GM12878 (cell line): ENCODE measurements around the gene P4HA3. TPM values are rescaled to one million over a fixed set of nuclear protein-coding genes. Genes with fewer than 3 reads are reported as not detected.

Source experiments
- ATAC-seq: fragments of 200-7000 bp; cut with Tn5 transposase; 3 replicates; pipeline ENCODE4 v1.9.1; 2020; ENCODE audit warnings: mild to moderate bottlenecking, moderate library complexity
- BruUV-seq: library from RNA; stranded (reverse); fragments of 400-500 nt; replicated peaks from 2 replicates; lab custom pipeline; 2021; lab: Mats Ljungman, UMichigan
- CTCF ChIA-PET: fragments of 300-600 bp; sonication (Branson Sonifier 250); formaldehyde crosslinking; extraction: SDS; loops from one replicate; lab custom pipeline; 2021; ENCODE audit warnings: inconsistent platforms; lab: Yijun Ruan, JAX
- POLR2A ChIA-PET: fragments of 350-600 bp; formaldehyde crosslinking; extraction: SDS; loops from one replicate; lab custom pipeline; 2021; ENCODE audit warnings: inconsistent platforms; lab: Charles Lee
- RAD21 ChIA-PET: fragments of 300-600 bp; sonication (Branson Sonifier 250); formaldehyde crosslinking; loops from one replicate; lab custom pipeline; 2023; ENCODE audit warnings: antibody characterized with exemption; ENCODE audit not compliant: unreplicated experiment; lab: Charles Lee
- SMC1A ChIA-PET: fragments of 300-600 bp; sonication (Branson Sonifier 250); formaldehyde crosslinking; loops from one replicate; lab custom pipeline; 2023; ENCODE audit not compliant: unreplicated experiment, uncharacterized antibody; lab: Charles Lee
- DNase-seq: peaks from one replicate; pipeline ENCODE4 v3.0.0-alpha.2; 2011; ENCODE audit warnings: low read depth, low spot score
- FAIRE-seq: peaks from 3 replicates; lab custom pipeline; 2011; peaks lifted over from hg19 to GRCh38; lab: Jason Lieb, UNC
- H2AFZ ChIP-seq: 2 replicates; pipeline ENCODE4 v1.6.0; 2011; ENCODE audit warnings: low read depth, low read length, control low read depth; ENCODE audit not compliant: control insufficient read depth
- H3K27ac ChIP-seq: 2 replicates; pipeline ENCODE4 v1.5.1; 2011; ENCODE audit warnings: control low read depth; ENCODE audit not compliant: control insufficient read depth, insufficient read depth
- H3K27me3 ChIP-seq, 2 experiments: replicated peaks in 1 of 2; 2 replicates each; pipeline versions ENCODE4 v1.6.0 to v1.6.1; 2011; ENCODE audit warnings: low read length in 1 of 2; ENCODE audit not compliant: control insufficient read depth in 2 of 2, insufficient read depth in 2 of 2
- H3K36me3 ChIP-seq, 2 experiments: 2 replicates each; pipeline ENCODE4 v1.5.1; 2011; ENCODE audit warnings: low read length in 1 of 2; ENCODE audit not compliant: control insufficient read depth in 2 of 2, insufficient read depth in 2 of 2
- H3K4me1 ChIP-seq: 2 replicates; pipeline ENCODE4 v1.6.1; 2011; ENCODE audit warnings: mild to moderate bottlenecking, low read length, moderate library complexity, mixed read lengths; ENCODE audit not compliant: control insufficient read depth, insufficient read depth
- H3K4me2 ChIP-seq: 2 replicates; pipeline ENCODE4 v1.6.0; 2011; ENCODE audit warnings: control low read depth; ENCODE audit not compliant: control insufficient read depth, insufficient read depth
- H3K4me3 ChIP-seq: fragments of 200-600 bp; sonication (generic); 2 replicates; pipeline ENCODE4 v1.5.1; 2016
- H3K79me2 ChIP-seq: 2 replicates; pipeline ENCODE4 v1.6.0; 2011; ENCODE audit warnings: low read length; ENCODE audit not compliant: control insufficient read depth, insufficient read depth
- H3K9ac ChIP-seq: 2 replicates; pipeline ENCODE4 v1.8.0; 2011; ENCODE audit warnings: low read length, control low read depth, mixed read lengths; ENCODE audit not compliant: control insufficient read depth, insufficient read depth
- H3K9me3 ChIP-seq: replicated peaks from 3 replicates; pipeline ENCODE4 v1.5.1; 2011; ENCODE audit warnings: mild to moderate bottlenecking, low read length; ENCODE audit not compliant: control insufficient read depth, insufficient read depth
- H4K20me1 ChIP-seq: 2 replicates; pipeline ENCODE4 v1.6.0; 2011; ENCODE audit not compliant: control insufficient read depth, insufficient read depth
- BCL11A ChIP-seq: IDR thresholded peaks from 2 replicates; pipeline ENCODE4 v1.6.1; 2011; ENCODE audit warnings: low read depth, low read length
- MEF2A ChIP-seq: IDR thresholded peaks from 2 replicates; pipeline ENCODE4 v1.6.1; 2011; ENCODE audit warnings: low read depth, mild to moderate bottlenecking, low read length, moderate library complexity; ENCODE audit not compliant: insufficient read depth
- MEF2B ChIP-seq: fragments of 450-650 bp; IDR thresholded peaks from 2 replicates; pipeline ENCODE4 v1.6.1; 2018; ENCODE audit warnings: mild to moderate bottlenecking, moderate library complexity; ENCODE audit not compliant: partially characterized antibody, poor library complexity, severe bottlenecking
- MLLT1 ChIP-seq: fragments of 450-650 bp; IDR thresholded peaks from 2 replicates; pipeline ENCODE4 v1.6.1; 2016; ENCODE audit warnings: mild to moderate bottlenecking
- POLR2AphosphoS2 ChIP-seq: IDR thresholded peaks from 2 replicates; pipeline ENCODE4 v1.6.1; 2011; ENCODE audit warnings: low read depth, mild to moderate bottlenecking, low read length, improper control_type of control experiment, moderate library complexity
- RAD21 ChIP-seq: IDR thresholded peaks from 2 replicates; pipeline ENCODE4 v1.6.1; 2011; ENCODE audit warnings: mild to moderate bottlenecking, low read depth, low read length, moderate library complexity; ENCODE audit not compliant: insufficient read depth
- RBBP5 ChIP-seq: fragments of 200-600 bp; sonication (generic); conservative IDR thresholded peaks from 2 replicates; pipeline ENCODE4 v1.6.1; 2016
- RCOR1 ChIP-seq: conservative IDR thresholded peaks from 2 replicates; pipeline ENCODE4 v1.6.1; 2012; ENCODE audit warnings: low read depth, low read length, improper control_type of control experiment
- SMC3 ChIP-seq: IDR thresholded peaks from 2 replicates; pipeline ENCODE4 v1.6.1; 2011; ENCODE audit warnings: low read length, improper control_type of control experiment, borderline replicate concordance
- SPI1 ChIP-seq: IDR thresholded peaks from 2 replicates; pipeline ENCODE4 v1.6.1; 2011; ENCODE audit warnings: low read depth, mild to moderate bottlenecking, low read length, moderate library complexity, borderline replicate concordance; ENCODE audit not compliant: insufficient read depth
- SUPT20H ChIP-seq: IDR thresholded peaks from 2 replicates; pipeline ENCODE4 v1.6.1; 2011; ENCODE audit warnings: low read depth, mild to moderate bottlenecking, low read length, moderate library complexity, borderline replicate concordance; ENCODE audit not compliant: control insufficient read depth
- YY1 ChIP-seq: IDR thresholded peaks from 2 replicates; pipeline ENCODE4 v1.6.1; 2011; ENCODE audit warnings: low read depth, mild to moderate bottlenecking, low read length
- WGBS: methylation state at CpG from one replicate; pipeline ENCODE4 v1.1.6; 2016; ENCODE audit warnings: low lambda C conversion rate; ENCODE audit not compliant: insufficient replicate concordance, insufficient coverage; ENCODE audit errors: missing lambda C conversion rate; 5-methylcytosine and 5-hydroxymethylcytosine counted together
- in situ Hi-C: fragments of 300-500 bp; cut with MboI; formaldehyde crosslinking; loops from 9 replicates; pipeline ENCODE4 v1.14.3; 2018; ENCODE audit warnings: mixed read lengths
- intact Hi-C: fragments of 100-400 bp; cut with micrococcal nuclease; formaldehyde crosslinking; loops from one replicate; pipeline ENCODE4 v1.14.2; 2022; ENCODE audit not compliant: unreplicated experiment
- polyA plus RNA-seq, 11 experiments: library from polyadenylated mRNA; depleted of rRNA in 4 of 11; unstranded in 6 of 11; stranded (reverse) in 5 of 11; fragments of >200 nt; fragmentation: Nextera tagmentation in 4 of 11; fragmentation: Illumina TruSeq in 1 of 11; extraction: Ambion mirVana in 4 of 11; extraction: Trizol in 1 of 11; gene quantifications; 1 replicate in 1 of 11; 2 replicates in 10 of 11; pipeline versions ENCODE4 v1.2.1 to v1.2.3, GENCODE V29; 2011 to 2016; ENCODE audit warnings: inconsistent platforms in 2 of 11, missing spikeins in 2 of 11, low read depth in 1 of 11
- total RNA-seq, 4 experiments: library from RNA; depleted of rRNA in 3 of 4; stranded (reverse); fragments of >200 nt in 3 of 4; fragmentation: Illumina TruSeq in 1 of 4; extraction: Trizol in 1 of 4; gene quantifications; 2 replicates each; pipeline versions ENCODE4 v1.2.1 to v1.2.3, GENCODE V29; 2013 to 2021
- TF ChIP-seq, protein P1 (sequence below), 3 experiments: IDR thresholded peaks in 2 of 3; conservative IDR thresholded peaks in 1 of 3; 2 replicates each; pipeline ENCODE4 v1.5.1; 2011; ENCODE audit warnings: low read depth in 3 of 3, low read length in 3 of 3, mild to moderate bottlenecking in 3 of 3, control low read depth in 2 of 3, moderate library complexity in 2 of 3, inconsistent platforms in 1 of 3, mixed read lengths in 1 of 3; ENCODE audit not compliant: control insufficient read depth in 2 of 3, insufficient read depth in 1 of 3; ENCODE audit errors: extremely low read depth in 1 of 3

The P4HA3 gene
- total and polyA plus RNA-seq, 10 of the 15 experiments (the other 5 are each of a cell fraction or from before 2014, with no cell fraction given): 0.08 TPM; not detected in 9

DNA sequence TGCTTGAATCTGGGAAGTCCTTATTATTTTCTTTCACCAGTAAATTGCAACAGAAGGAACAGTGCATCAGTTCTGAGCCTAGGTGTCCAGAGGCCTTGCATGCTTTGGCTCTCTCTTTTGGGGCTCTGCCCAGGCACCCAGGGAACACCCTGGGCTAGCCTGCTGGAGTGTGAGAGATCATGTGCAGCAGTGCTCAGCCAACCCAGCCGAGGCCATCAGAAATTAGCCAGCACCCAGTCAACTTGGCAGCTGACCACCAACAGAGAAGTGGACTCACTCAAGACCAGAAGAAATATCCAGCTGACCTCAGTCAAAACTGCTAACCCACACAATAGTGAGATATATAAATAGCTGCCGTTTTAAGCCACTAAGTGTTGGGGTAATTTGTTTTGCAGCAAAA, 11.2 kb upstream of the P4HA3 start (continued):
- TF ChIP-seq BCL11A: no peak
- TF ChIP-seq POLR2AphosphoS2: no peak
- TF ChIP-seq, all 136 proteins: peak for 0

DNA sequence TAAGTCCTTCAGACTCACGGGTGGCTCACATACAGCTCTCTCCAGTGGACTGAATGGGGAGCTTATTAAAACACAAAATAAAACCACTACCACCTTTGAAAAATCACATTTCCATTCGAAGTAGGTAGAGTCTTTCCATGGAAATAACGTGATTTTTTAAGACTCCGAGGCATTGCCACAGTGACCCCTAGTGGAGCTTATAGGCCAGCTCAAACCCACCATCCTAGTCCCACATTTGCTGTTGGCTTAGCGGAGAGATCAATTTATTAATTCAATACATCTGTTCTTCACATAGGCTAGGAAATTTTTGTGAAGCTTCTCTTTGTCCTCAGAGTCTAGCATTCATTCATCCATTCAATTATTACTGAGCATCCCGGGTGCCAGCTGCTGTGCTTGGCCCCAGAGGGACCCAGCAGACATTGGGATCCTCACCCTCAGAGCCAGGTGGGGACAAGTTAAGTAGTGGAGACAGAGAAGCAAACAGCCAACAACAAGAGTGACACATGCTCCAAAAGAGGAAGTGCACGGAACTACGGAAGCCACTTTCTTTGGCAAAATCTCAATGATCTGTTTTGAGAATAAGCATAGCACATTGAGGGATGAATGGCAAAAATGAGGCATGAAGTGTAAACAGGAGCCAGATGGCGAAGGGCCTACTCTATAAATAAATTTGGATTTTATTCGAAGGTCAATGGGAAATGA, 10.2 kb upstream of the P4HA3 start:
- CTCF ChIA-PET: interaction anchor here (0.8 to 2.2 kb wide), 15 partner anchors 8 to 662 kb away, joined by 3 to 23 read pairs (median 4); partner anchors contain the start of gene PGM2L1

More for the DNA sequence above, 10.2 kb upstream of the P4HA3 start:
- no peak for DNase-seq
- Histone ChIP-seq H3K36me3 (no peaks in the 10 kb centered on the region), H3K4me3 (no peak overlapping the region), H3K4me1 (no peaks in the 10 kb centered on the region), H3K9me3 (no peaks in the 10 kb centered on the region; the same call in 2 of the 3 replicates), H3K79me2 (no peaks in the 10 kb centered on the region), H4K20me1 (no peaks in the 10 kb centered on the region), H3K9ac (no peak overlapping the region), H3K27ac (no peak overlapping the region), H2AFZ (no peak overlapping the region), H3K27me3 (0 out of 4 replicates have a peak, but pooled peaks cover 0 to 3% of the 10 kb centered on the region in 2 experiments), H3K4me2 (no peak overlapping the region)
- POLR2A ChIA-PET: no interaction called here
- in situ Hi-C loops (no loop called here), intact Hi-C loops (loop anchor here (1.0 kb wide), 2 partner anchors 65 to 357 kb away; no protein-coding TSS in a partner anchor)
- no TSS peak for BruUV-seq
- RAD21 ChIA-PET: interaction anchor here (0.6 to 1.2 kb wide), 3 partner anchors 66 to 357 kb away, joined by 3 to 7 read pairs (median 4); no protein-coding TSS in a partner anchor
- FAIRE-seq: no peak
- peak; percentile 49; the same call in 2 of the 3 replicates for ATAC-seq
- 13% methylated on average over 10 of the region's 10 CpGs for WGBS
- peak; percentile 53 for TF ChIP-seq RAD21
- TF ChIP-seq RCOR1: no peak
- no peak for TF ChIP-seq MLLT1
- TF ChIP-seq SPI1: peak; percentile 88
- TF ChIP-seq MEF2A: no peak
- TF ChIP-seq YY1: no peak
- no peak for TF ChIP-seq RBBP5
- no peak for TF ChIP-seq MEF2B
- peak; percentile 52; the same call in 1 of the 2 replicates for TF ChIP-seq SMC3
- TF ChIP-seq, protein P1, sequence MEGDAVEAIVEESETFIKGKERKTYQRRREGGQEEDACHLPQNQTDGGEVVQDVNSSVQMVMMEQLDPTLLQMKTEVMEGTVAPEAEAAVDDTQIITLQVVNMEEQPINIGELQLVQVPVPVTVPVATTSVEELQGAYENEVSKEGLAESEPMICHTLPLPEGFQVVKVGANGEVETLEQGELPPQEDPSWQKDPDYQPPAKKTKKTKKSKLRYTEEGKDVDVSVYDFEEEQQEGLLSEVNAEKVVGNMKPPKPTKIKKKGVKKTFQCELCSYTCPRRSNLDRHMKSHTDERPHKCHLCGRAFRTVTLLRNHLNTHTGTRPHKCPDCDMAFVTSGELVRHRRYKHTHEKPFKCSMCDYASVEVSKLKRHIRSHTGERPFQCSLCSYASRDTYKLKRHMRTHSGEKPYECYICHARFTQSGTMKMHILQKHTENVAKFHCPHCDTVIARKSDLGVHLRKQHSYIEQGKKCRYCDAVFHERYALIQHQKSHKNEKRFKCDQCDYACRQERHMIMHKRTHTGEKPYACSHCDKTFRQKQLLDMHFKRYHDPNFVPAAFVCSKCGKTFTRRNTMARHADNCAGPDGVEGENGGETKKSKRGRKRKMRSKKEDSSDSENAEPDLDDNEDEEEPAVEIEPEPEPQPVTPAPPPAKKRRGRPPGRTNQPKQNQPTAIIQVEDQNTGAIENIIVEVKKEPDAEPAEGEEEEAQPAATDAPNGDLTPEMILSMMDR (IDR thresholded peaks at IDR 0.05 in 2 of 3, conservative IDR thresholded peaks at IDR 0.05 in 1 of 3; ENCODE audit: control insufficient read depth in 2 of 3, extremely low read depth in 1 of 3, insufficient read depth in 1 of 3, low read depth in 3 of 3, low read length in 3 of 3): peak; percentile 49 to 72 (median 61); a peak in 5 of 6 replicates
- no peak for TF ChIP-seq SUPT20H
- SMC1A ChIA-PET: interaction anchor here (0.7 to 1.9 kb wide), 7 partner anchors 16 to 696 kb away, joined by 3 to 12 read pairs (median 3); partner anchors contain the start of gene DNAJB13
